Thyroid gland (tissue), 4 donors: Measurements from ENCODE around the gene INSYN2A. TPM values are rescaled to one million over a fixed set of nuclear protein-coding genes. Genes with fewer than 3 reads are reported as not detected.

Source experiments
- DNase-seq, 2 donors: peaks; one replicate each; pipeline ENCODE4 v3.0.0-alpha.2; 2019
- H3K27ac ChIP-seq, 3 donors: fragments of 200-600 bp; sonication (generic); 1 replicate in 2 of 3; 2 replicates in 1 of 3; pipeline ENCODE4 v1.5.1; 2016 to 2019; ENCODE audit warnings: mild to moderate bottlenecking in 1 of 3, moderate library complexity in 1 of 3
- H3K27me3 ChIP-seq: fragments of 200-600 bp; sonication (generic); one replicate; pipeline ENCODE4 v1.5.1; 2019
- H3K36me3 ChIP-seq, 2 donors: fragments of 200-600 bp; sonication (generic); one replicate each; pipeline ENCODE4 v1.5.1; 2016 to 2019
- H3K4me1 ChIP-seq, 2 donors: fragments of 200-600 bp; sonication (generic); one replicate each; pipeline ENCODE4 v1.5.1; 2017 to 2019
- H3K4me3 ChIP-seq, 3 donors: fragments of 200-600 bp; sonication (generic); replicated peaks in 1 of 3; 1 replicate in 2 of 3; 2 replicates in 1 of 3; pipeline ENCODE4 v1.5.1; 2016; ENCODE audit warnings: mild to moderate bottlenecking in 1 of 3
- H3K9me3 ChIP-seq: fragments of 200-600 bp; sonication (generic); one replicate; pipeline ENCODE4 v1.5.1; 2017
- POLR2A ChIP-seq, 2 donors: fragments of 450-650 bp; IDR thresholded peaks; one replicate each; pipeline ENCODE4 v1.6.1; 2017; ENCODE audit warnings: antibody characterized with exemption in 2 of 2, mild to moderate bottlenecking in 2 of 2, moderate library complexity in 1 of 2
- WGBS, 2 donors: methylation state at CpG; one replicate each; pipeline ENCODE4 v1.1.5; 2017; 5-methylcytosine and 5-hydroxymethylcytosine counted together
- intact Hi-C: fragments of 100-400 bp; cut with DNase I; formaldehyde crosslinking; loops from one replicate; pipeline ENCODE4 v1.15.1; 2023
- total RNA-seq, 4 donors: library from RNA; depleted of rRNA; stranded (reverse); fragments of >200 nt; gene quantifications; one replicate each; pipeline ENCODE4 v1.2.3, GENCODE V29; 2016
- TF ChIP-seq, protein P1 (sequence below), 6 experiments: fragments of 200-600 bp in 3 of 6; fragments of 450-650 bp in 3 of 6; sonication (generic) in 3 of 6; IDR thresholded peaks; one replicate each; pipeline ENCODE4 v1.5.1; 2016 to 2019; ENCODE audit warnings: antibody characterized with exemption in 6 of 6, mild to moderate bottlenecking in 2 of 6, inconsistent platforms in 1 of 6, moderate library complexity in 1 of 6

INSYN2A gene
- total RNA-seq, 4 donors from 2014 or later: 0.27 TPM; not detected in 3

DNA sequence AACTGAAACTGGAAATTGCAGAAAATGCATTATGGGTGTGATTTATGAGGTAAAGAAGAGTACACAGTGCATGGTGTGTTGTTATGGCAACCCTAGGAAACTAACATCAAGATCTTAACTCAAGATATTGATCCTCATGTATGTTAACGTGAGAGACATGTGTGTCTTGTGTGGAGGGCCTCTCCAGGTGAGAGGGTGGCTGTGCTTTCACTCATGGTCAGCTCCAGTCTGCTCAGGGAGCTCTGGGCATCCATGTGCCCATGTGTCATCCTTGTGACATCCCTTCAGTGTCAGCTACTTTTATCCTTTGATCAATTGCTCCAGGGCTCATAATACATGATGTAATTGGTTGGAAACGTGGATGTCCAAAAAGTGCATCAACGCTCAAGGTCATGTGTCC, 24.9 kb upstream of the INSYN2A start:
- 78 to 87% methylated on average over 3 of the region's 3 CpGs for whole genome bisulfite sequencing, 2 donors
- no peaks in the 10 kb centered on the region for H3K9me3 ChIP-seq
- no peak for TF ChIP-seq POLR2A (IDR thresholded peaks at IDR 0.05)
- TF ChIP-seq, protein P1, sequence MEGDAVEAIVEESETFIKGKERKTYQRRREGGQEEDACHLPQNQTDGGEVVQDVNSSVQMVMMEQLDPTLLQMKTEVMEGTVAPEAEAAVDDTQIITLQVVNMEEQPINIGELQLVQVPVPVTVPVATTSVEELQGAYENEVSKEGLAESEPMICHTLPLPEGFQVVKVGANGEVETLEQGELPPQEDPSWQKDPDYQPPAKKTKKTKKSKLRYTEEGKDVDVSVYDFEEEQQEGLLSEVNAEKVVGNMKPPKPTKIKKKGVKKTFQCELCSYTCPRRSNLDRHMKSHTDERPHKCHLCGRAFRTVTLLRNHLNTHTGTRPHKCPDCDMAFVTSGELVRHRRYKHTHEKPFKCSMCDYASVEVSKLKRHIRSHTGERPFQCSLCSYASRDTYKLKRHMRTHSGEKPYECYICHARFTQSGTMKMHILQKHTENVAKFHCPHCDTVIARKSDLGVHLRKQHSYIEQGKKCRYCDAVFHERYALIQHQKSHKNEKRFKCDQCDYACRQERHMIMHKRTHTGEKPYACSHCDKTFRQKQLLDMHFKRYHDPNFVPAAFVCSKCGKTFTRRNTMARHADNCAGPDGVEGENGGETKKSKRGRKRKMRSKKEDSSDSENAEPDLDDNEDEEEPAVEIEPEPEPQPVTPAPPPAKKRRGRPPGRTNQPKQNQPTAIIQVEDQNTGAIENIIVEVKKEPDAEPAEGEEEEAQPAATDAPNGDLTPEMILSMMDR (IDR thresholded peaks at IDR 0.05): no peak
- H3K27ac ChIP-seq: no peak overlapping the region
- H3K4me3 ChIP-seq: no peak overlapping the region
- peaks cover 6 to 9% of the 10 kb centered on the region in 2 donors for H3K4me1 ChIP-seq
- intact Hi-C loops: no loop called here
- H3K27me3 ChIP-seq: no peaks in the 10 kb centered on the region
- no peak for DNase-seq
- H3K36me3 ChIP-seq: no peaks in the 10 kb centered on the region

DNA sequence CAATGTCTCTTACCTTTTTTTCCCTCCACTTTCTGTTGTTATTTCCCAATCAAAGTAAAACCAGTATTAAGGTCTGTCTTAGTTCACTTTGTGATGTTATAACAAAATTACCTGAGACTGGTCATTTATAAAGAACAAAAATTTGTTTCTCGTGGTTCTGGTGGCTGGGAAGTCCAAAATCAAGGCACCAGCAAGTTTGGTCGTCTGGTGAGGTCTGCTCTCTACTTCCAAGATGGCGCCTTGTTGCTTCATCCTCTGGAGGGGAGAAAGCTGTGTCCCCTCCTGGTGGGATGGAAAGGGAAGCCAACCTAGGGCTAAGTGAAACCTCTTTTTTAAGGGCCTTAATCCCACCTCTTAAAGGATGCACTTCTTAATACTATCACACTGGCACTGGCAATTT, 22.3 kb upstream of the INSYN2A start:
- Histone ChIP-seq H3K36me3 (no peaks in the 10 kb centered on the region), H3K4me3 (no peak overlapping the region), H3K27ac (no peak overlapping the region), H3K9me3 (no peaks in the 10 kb centered on the region), H3K4me1 (peaks cover 6 to 21% of the 10 kb centered on the region in 2 donors), H3K27me3 (no peaks in the 10 kb centered on the region)
- 88 to 90% methylated on average over 3 of the region's 3 CpGs for WGBS, 2 donors
- no peak for DNase-seq
- TF ChIP-seq POLR2A (IDR thresholded peaks at IDR 0.05): no peak
- TF ChIP-seq, protein P1 (IDR thresholded peaks at IDR 0.05): no peak
- intact Hi-C loops: no loop called here

DNA sequence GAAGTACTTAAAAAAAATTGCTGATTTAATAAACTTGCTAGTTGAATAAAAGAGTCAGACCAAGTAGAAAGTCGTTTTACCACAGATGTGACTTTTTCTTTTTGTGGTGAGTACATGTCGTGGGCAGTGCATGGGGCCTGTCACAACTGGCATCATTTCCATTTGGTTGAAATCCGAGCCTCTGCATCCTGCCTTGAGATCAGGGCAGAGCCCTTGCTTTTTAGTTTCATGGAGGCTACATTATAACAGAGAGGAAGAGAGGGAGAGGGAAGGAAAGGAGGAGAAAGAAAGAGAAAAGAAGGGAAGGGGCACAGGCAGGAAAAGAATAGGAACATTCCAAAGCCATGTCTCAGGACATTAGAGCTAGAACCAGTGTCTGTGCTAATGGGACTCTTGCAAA, 20.4 kb upstream of the INSYN2A start:
- no peaks in the 10 kb centered on the region for H3K36me3 ChIP-seq
- no peaks in the 10 kb centered on the region for H3K27me3 ChIP-seq
- no peak overlapping the region for H3K4me3 ChIP-seq
- peaks cover 6 to 21% of the 10 kb centered on the region in 2 donors for H3K4me1 ChIP-seq
- WGBS, 2 donors: 37 to 41% methylated on average over 3 of the region's 3 CpGs
- no peaks in the 10 kb centered on the region for H3K9me3 ChIP-seq
- DNase-seq: no peak
- H3K27ac ChIP-seq: peak overlapping the region in 1 of 3 donors; percentile 8
- intact Hi-C loops: no loop called here
- no peak for TF ChIP-seq POLR2A (IDR thresholded peaks at IDR 0.05)
- TF ChIP-seq, protein P1 (IDR thresholded peaks at IDR 0.05): no peak

DNA sequence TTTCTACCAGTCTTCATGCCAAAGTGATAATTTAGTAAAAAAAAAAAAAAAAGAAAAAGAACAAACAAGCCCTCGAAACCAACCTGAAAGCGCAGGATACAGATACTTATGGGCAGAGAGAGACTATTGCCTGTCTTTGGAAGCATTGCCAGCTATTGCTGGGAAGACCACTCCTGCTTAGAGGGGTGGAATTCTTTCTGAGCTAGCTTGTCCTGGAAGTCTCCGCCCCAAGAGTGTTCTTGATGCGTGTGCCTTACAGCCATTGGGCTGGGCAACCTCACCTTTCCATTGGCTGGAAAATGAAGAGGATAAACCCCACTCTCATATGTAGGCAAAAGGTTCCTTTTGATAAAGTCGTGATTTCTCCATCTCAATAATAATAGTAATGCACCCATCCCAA, 19.9 kb upstream of the INSYN2A start:
- WGBS, 2 donors: 72 to 80% methylated on average over 5 of the region's 5 CpGs
- no peak overlapping the region for H3K27ac ChIP-seq
- H3K36me3 ChIP-seq: no peaks in the 10 kb centered on the region
- peaks cover 6 to 21% of the 10 kb centered on the region in 2 donors for H3K4me1 ChIP-seq
- DNase-seq: peak in 1 of 2 donors; percentile 27
- no peak overlapping the region for H3K4me3 ChIP-seq
- TF ChIP-seq, protein P1 (IDR thresholded peaks at IDR 0.05): no peak
- TF ChIP-seq POLR2A (IDR thresholded peaks at IDR 0.05): no peak
- H3K27me3 ChIP-seq: no peaks in the 10 kb centered on the region
- intact Hi-C loops: no loop called here
- no peaks in the 10 kb centered on the region for H3K9me3 ChIP-seq

DNA sequence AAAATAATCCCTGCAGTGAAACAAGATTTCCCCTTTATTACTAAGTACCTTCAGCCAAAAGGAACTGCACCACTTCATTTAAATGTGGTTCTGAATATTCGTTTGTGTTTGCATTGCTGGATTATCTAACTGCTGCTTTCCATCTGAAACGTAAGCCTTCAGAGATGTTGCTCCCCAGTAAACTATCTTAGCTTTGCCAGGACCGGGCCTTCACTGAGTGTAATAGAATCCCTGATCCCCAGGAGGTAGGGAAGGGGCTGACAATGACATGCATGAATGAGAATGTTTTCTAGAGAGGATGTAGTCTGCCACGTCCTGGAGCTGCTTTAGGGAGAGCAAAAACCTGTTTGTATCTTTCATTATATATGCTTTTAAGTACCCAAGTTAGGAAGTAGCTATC, 19.5 kb upstream of the INSYN2A start:
- Histone ChIP-seq H3K27me3 (no peaks in the 10 kb centered on the region), H3K9me3 (no peaks in the 10 kb centered on the region), H3K4me1 (peaks cover 6 to 21% of the 10 kb centered on the region in 2 donors), H3K27ac (no peak overlapping the region), H3K36me3 (no peaks in the 10 kb centered on the region), H3K4me3 (no peak overlapping the region)
- no peak for DNase-seq
- intact Hi-C loops: no loop called here
- TF ChIP-seq, protein P1 (IDR thresholded peaks at IDR 0.05): no peak
- TF ChIP-seq POLR2A (IDR thresholded peaks at IDR 0.05): no peak
- WGBS, 2 donors: 57 to 69% methylated on average over 4 of the region's 4 CpGs
